IMR-90 (cell line): ENCODE data around the gene C1orf52. TPM values are rescaled to one million over a fixed set of nuclear protein-coding genes. Genes with fewer than 3 reads are reported as not detected.
A peak's percentile ranks its signal among the peaks of the same experiment; 100 is the strongest.

Experiments used
- ATAC-seq: fragments of 200-7000 bp; cut with Tn5 transposase; 2 replicates; pipeline ENCODE4 v1.9.1; 2020; ENCODE audit warnings: low read depth, mild to moderate bottlenecking, moderate library complexity
- BruUV-seq: library from RNA; stranded (reverse); fragments of 400-500 nt; replicated peaks from 2 replicates; lab custom pipeline; 2021; lab: Mats Ljungman, UMichigan
- CTCF ChIA-PET: fragments of 300-600 bp; formaldehyde crosslinking; extraction: SDS; loops from one replicate; lab custom pipeline; 2021; ENCODE audit warnings: antibody characterized with exemption; lab: Yijun Ruan, JAX
- POLR2A ChIA-PET: fragments of 300-600 bp; sonication (Branson Sonifier 250); formaldehyde crosslinking; loops from one replicate; lab custom pipeline; 2022; ENCODE audit warnings: antibody characterized with exemption; ENCODE audit not compliant: unreplicated experiment; lab: Charles Lee
- DNase-seq: peaks from one replicate; pipeline ENCODE4 v3.0.0; 2013
- H2AFZ ChIP-seq: replicated peaks from 2 replicates; pipeline ENCODE3; 2013; ENCODE audit warnings: low read length, mild to moderate bottlenecking; ENCODE audit not compliant: poor library complexity
- H2AK5ac ChIP-seq: 2 replicates; pipeline ENCODE4 v1.6.1; 2013; ENCODE audit warnings: low read depth, low read length, inconsistent platforms
- H2AK9ac ChIP-seq: replicated peaks from 2 replicates; pipeline ENCODE3; 2013; ENCODE audit warnings: mild to moderate bottlenecking, low read depth, low read length, moderate library complexity; ENCODE audit not compliant: poor library complexity
- H2BK120ac ChIP-seq: 2 replicates; pipeline ENCODE4 v1.6.1; 2013; ENCODE audit warnings: low read depth, low read length, inconsistent platforms
- H2BK15ac ChIP-seq: 3 replicates; pipeline ENCODE4 v1.6.1; 2013; ENCODE audit warnings: low read depth, low read length, inconsistent platforms
- H2BK20ac ChIP-seq: 2 replicates; pipeline ENCODE4 v1.6.1; 2013; ENCODE audit warnings: low read depth, mild to moderate bottlenecking, inconsistent platforms, low read length, moderate library complexity
- H2BK5ac ChIP-seq: 2 replicates; pipeline ENCODE4 v1.6.1; 2013; ENCODE audit warnings: mild to moderate bottlenecking, low read depth, low read length, inconsistent platforms; ENCODE audit not compliant: poor library complexity, severe bottlenecking
- H3K14ac ChIP-seq: replicated peaks from 2 replicates; pipeline ENCODE4 v1.6.1; 2013; ENCODE audit warnings: low read depth, low read length, inconsistent platforms
- H3K18ac ChIP-seq: 2 replicates; pipeline ENCODE4 v1.6.1; 2013; ENCODE audit warnings: low read depth, low read length, control low read depth
- H3K23ac ChIP-seq: 2 replicates; pipeline ENCODE4 v1.6.1; 2013; ENCODE audit warnings: low read depth, low read length, inconsistent platforms
- H3K27ac ChIP-seq: 2 replicates; pipeline ENCODE4 v1.5.1; 2013; ENCODE audit warnings: mild to moderate bottlenecking, control low read depth, low read length; ENCODE audit not compliant: insufficient read depth
- H3K27me3 ChIP-seq: 2 replicates; pipeline ENCODE4 v1.6.1; 2013; ENCODE audit warnings: low read length; ENCODE audit not compliant: control insufficient read depth, insufficient read depth
- H3K36me3 ChIP-seq: 2 replicates; pipeline ENCODE4 v1.6.1; 2013; ENCODE audit warnings: low read length, mixed read lengths; ENCODE audit not compliant: control insufficient read depth, insufficient read depth
- H3K4ac ChIP-seq: 2 replicates; pipeline ENCODE4 v1.6.1; 2013; ENCODE audit warnings: low read depth, low read length, inconsistent platforms
- H3K4me1 ChIP-seq: 2 replicates; pipeline ENCODE4 v1.6.1; 2013; ENCODE audit warnings: low read length, mixed read lengths; ENCODE audit not compliant: control insufficient read depth, insufficient read depth
- H3K4me2 ChIP-seq: 2 replicates; pipeline ENCODE4 v1.6.1; 2013; ENCODE audit warnings: low read depth, mild to moderate bottlenecking, control low read depth, low read length, moderate library complexity
- H3K4me3 ChIP-seq: 2 replicates; pipeline ENCODE4 v1.5.1; 2013; ENCODE audit warnings: low read depth, mild to moderate bottlenecking, control low read depth, low read length, moderate library complexity; ENCODE audit not compliant: insufficient read depth
- H3K56ac ChIP-seq: 2 replicates; pipeline ENCODE4 v1.6.1; 2013; ENCODE audit warnings: low read length, inconsistent platforms; ENCODE audit not compliant: insufficient read depth; ENCODE audit errors: extremely low read depth
- H3K79me1 ChIP-seq, 2 experiments: 2 replicates each; pipeline ENCODE4 v1.6.1; 2013; ENCODE audit warnings: low read length in 2 of 2, inconsistent platforms in 1 of 2, low read depth in 1 of 2
- H3K9ac ChIP-seq: 2 replicates; pipeline ENCODE4 v1.6.1; 2013; ENCODE audit warnings: low read depth, low read length, control low read depth
- H3K9me1 ChIP-seq: 2 replicates; pipeline ENCODE4 v1.6.1; 2013; ENCODE audit warnings: low read length, inconsistent platforms; ENCODE audit not compliant: insufficient read depth
- H3K9me3 ChIP-seq: 2 replicates; pipeline ENCODE4 v1.6.1; 2013; ENCODE audit warnings: low read length; ENCODE audit not compliant: control insufficient read depth, insufficient read depth
- H4K20me1 ChIP-seq: 2 replicates; pipeline ENCODE4 v1.6.1; 2013; ENCODE audit warnings: low read length, inconsistent platforms; ENCODE audit not compliant: insufficient read depth
- H4K5ac ChIP-seq: 2 replicates; pipeline ENCODE4 v1.6.1; 2013; ENCODE audit warnings: mild to moderate bottlenecking, low read depth, low read length, control low read depth
- H4K8ac ChIP-seq, 2 experiments: 2 replicates each; pipeline ENCODE4 v1.6.1; 2013; ENCODE audit warnings: low read depth in 2 of 2, low read length in 2 of 2, control low read depth in 1 of 2, inconsistent platforms in 1 of 2
- H4K91ac ChIP-seq: 2 replicates; pipeline ENCODE4 v1.6.1; 2013; ENCODE audit warnings: low read depth, low read length, inconsistent platforms; ENCODE audit not compliant: insufficient read depth
- BHLHE40 ChIP-seq: fragments of 150-350 bp; IDR thresholded peaks from 2 replicates; pipeline ENCODE4 v1.6.1; 2016; ENCODE audit warnings: mild to moderate bottlenecking, low read depth, low read length
- CEBPB ChIP-seq: IDR thresholded peaks from 2 replicates; pipeline ENCODE4 v1.6.1; 2012; ENCODE audit warnings: low read depth, low read length, improper control_type of control experiment
- CHD1 ChIP-seq: IDR thresholded peaks from 2 replicates; pipeline ENCODE4 v1.6.1; 2012; ENCODE audit warnings: low read depth, low read length, improper control_type of control experiment
- CTCF ChIP-seq: conservative IDR thresholded peaks from 2 replicates; pipeline ENCODE4 v1.5.1; 2012; ENCODE audit warnings: mild to moderate bottlenecking, low read depth, low read length, improper control_type of control experiment
- ELK1 ChIP-seq: fragments of 150-350 bp; IDR thresholded peaks from 2 replicates; pipeline ENCODE4 v1.6.1; 2016; ENCODE audit warnings: low read depth, mild to moderate bottlenecking, low read length, moderate library complexity, borderline replicate concordance
- FOS ChIP-seq: fragments of 150-350 bp; IDR thresholded peaks from 2 replicates; pipeline ENCODE4 v1.6.1; 2016; ENCODE audit warnings: low read depth, low read length
- MAFK ChIP-seq: IDR thresholded peaks from 2 replicates; pipeline ENCODE4 v1.6.1; 2012; ENCODE audit warnings: low read depth, low read length, improper control_type of control experiment
- MAZ ChIP-seq: IDR thresholded peaks from 2 replicates; pipeline ENCODE4 v1.6.1; 2012; ENCODE audit warnings: low read depth, mild to moderate bottlenecking, low read length, improper control_type of control experiment, moderate library complexity, borderline replicate concordance
- NFE2L2 ChIP-seq: fragments of 150-350 bp; IDR thresholded peaks from 2 replicates; pipeline ENCODE4 v1.6.1; 2016; ENCODE audit warnings: low read depth, mild to moderate bottlenecking, low read length
- POLR2A ChIP-seq: IDR thresholded peaks from 2 replicates; pipeline ENCODE4 v1.6.1; 2012; ENCODE audit warnings: mild to moderate bottlenecking, low read depth, low read length
- RAD21 ChIP-seq: IDR thresholded peaks from 2 replicates; pipeline ENCODE4 v1.6.1; 2012; ENCODE audit warnings: low read length, improper control_type of control experiment
- RCOR1 ChIP-seq: IDR thresholded peaks from 2 replicates; pipeline ENCODE4 v1.6.1; 2012; ENCODE audit warnings: mild to moderate bottlenecking, low read length, improper control_type of control experiment; ENCODE audit not compliant: insufficient replicate concordance
- RFX5 ChIP-seq: IDR thresholded peaks from 2 replicates; pipeline ENCODE4 v1.8.0; 2012; ENCODE audit warnings: low read depth, mild to moderate bottlenecking, low read length, moderate library complexity
- SMC3 ChIP-seq: fragments of 150-350 bp; IDR thresholded peaks from 2 replicates; pipeline ENCODE4 v1.6.1; 2016; ENCODE audit warnings: low read depth, mild to moderate bottlenecking, antibody characterized with exemption, low read length, moderate library complexity
- WGBS, 2 experiments: methylation state at CpG; one replicate each; pipeline versions ENCODE4 v1.1.5 to v1.1.7; 2013; ENCODE audit warnings: missing lambda C conversion rate in 2 of 2; ENCODE audit not compliant: insufficient read length in 1 of 2; ENCODE audit errors: extremely low coverage in 2 of 2; 5-methylcytosine and 5-hydroxymethylcytosine counted together
- dilution Hi-C: fragments of 300-500 bp; cut with HindIII; formaldehyde crosslinking; loops from one replicate; pipeline ENCODE4 v1.14.3; 2018; ENCODE audit warnings: low sequenced_read_pairs; ENCODE audit not compliant: unreplicated experiment
- in situ Hi-C: fragments of 300-500 bp; cut with MboI; formaldehyde crosslinking; loops from 3 replicates; pipeline ENCODE4 v1.14.3; 2019; ENCODE audit warnings: low sequenced_read_pairs, inconsistent platforms, mixed read lengths
- intact Hi-C: fragments of 100-400 bp; cut with micrococcal nuclease; formaldehyde crosslinking; loops from 2 replicates; pipeline ENCODE4 v1.10.0; 2022
- polyA plus RNA-seq, 3 experiments: library from polyadenylated mRNA; depleted of rRNA; stranded (reverse); fragments of >200 nt; gene quantifications; 2 replicates each; pipeline ENCODE4 v1.2.3, GENCODE V29; 2012; ENCODE audit warnings: low replicate concordance in 1 of 3
- total RNA-seq: library from RNA; depleted of rRNA; stranded (reverse); fragments of >200 nt; gene quantifications from 2 replicates; pipeline ENCODE4 v1.2.3, GENCODE V29; 2012
- TF ChIP-seq, protein P1 (sequence below): fragments of 150-350 bp; IDR thresholded peaks from 2 replicates; pipeline ENCODE4 v1.6.1; 2017; ENCODE audit warnings: mild to moderate bottlenecking, antibody characterized with exemption, low read length, low read depth

The C1orf52 gene
- total and polyA plus RNA-seq, 2 of the 4 experiments (the other 2 are of a cell fraction): 16.3 to 33.5 TPM

DNA sequence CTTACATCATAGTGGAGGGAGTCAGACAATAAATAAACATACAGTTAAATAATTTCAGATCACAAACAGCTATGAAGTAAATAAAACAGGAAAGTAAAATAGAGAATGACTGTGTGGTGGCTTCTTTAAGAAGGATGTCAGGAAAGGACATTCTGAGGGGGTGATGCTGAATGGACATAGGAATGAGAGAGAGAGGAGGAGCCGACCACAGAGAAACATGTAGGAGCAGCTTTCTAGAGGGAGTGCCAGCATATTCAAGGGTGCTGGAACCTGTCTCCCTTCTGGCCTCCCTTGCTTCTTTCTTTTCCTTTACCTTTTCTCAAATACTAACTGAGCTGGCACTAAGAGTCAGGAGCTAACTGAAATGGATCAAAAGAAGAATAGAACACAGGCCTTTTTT is 37.5 kb upstream of the C1orf52 start (continued):
- TF ChIP-seq CTCF: no peak

- Histone ChIP-seq H3K79me1 (peaks cover 0 to 10% of the 10 kb centered on the region in 2 experiments; a peak in 1 of 4 replicates), H2BK5ac (no peak overlapping the region), H2BK120ac (peak overlapping the region; percentile 8; the same call in 1 of the 2 replicates), H3K56ac (no peak overlapping the region), H3K4me1 (peaks cover 22% of the 10 kb centered on the region), H3K27me3 (no peaks in the 10 kb centered on the region), H3K4me2 (no peak overlapping the region), H3K18ac (no peak overlapping the region), H2AFZ (no peak overlapping the region), H4K8ac (no peak overlapping the region), H3K9me3 (no peaks in the 10 kb centered on the region), H3K23ac (no peak overlapping the region), H3K27ac (no peak overlapping the region), H2AK9ac (no peak overlapping the region), H3K4ac (peak overlapping the region; percentile 73), H4K20me1 (peaks cover 3% of the 10 kb centered on the region; the same call in 1 of the 2 replicates), H3K9me1 (peaks cover 22% of the 10 kb centered on the region), H3K4me3 (no peak overlapping the region), H4K91ac (no peak overlapping the region), H2BK15ac (no peak overlapping the region), H3K14ac (0 out of 2 replicates have a peak overlapping the region, but pooled peaks have one; percentile 0), H2AK5ac (peak overlapping the region; percentile 50; the same call in 1 of the 2 replicates), H4K5ac (peak overlapping the region; percentile 2; the same call in 1 of the 2 replicates), H3K36me3 (no peaks in the 10 kb centered on the region), H2BK20ac (peak overlapping the region; percentile 28; the same call in 1 of the 2 replicates), H3K9ac (no peak overlapping the region)
- BruUV-seq: no TSS peak
- intact Hi-C loops: no loop called here
- dilution Hi-C loops: no loop called here
- POLR2A ChIA-PET: no interaction called here
- WGBS, 2 experiments: 100% methylated on average over 1 of the region's 4 CpGs; no CpG with 5 or more reads in 1 of the 2 experiments
- CTCF ChIA-PET: no interaction called here
- ATAC-seq (no peak), DNase-seq (no peak)
- in situ Hi-C loops: no loop called here
- no peak for TF ChIP-seq ELK1
- no peak for TF ChIP-seq FOS
- TF ChIP-seq, protein P1, sequence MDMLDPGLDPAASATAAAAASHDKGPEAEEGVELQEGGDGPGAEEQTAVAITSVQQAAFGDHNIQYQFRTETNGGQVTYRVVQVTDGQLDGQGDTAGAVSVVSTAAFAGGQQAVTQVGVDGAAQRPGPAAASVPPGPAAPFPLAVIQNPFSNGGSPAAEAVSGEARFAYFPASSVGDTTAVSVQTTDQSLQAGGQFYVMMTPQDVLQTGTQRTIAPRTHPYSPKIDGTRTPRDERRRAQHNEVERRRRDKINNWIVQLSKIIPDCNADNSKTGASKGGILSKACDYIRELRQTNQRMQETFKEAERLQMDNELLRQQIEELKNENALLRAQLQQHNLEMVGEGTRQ: no peak
- TF ChIP-seq MAFK: no peak
- no peak for TF ChIP-seq RFX5
- no peak for TF ChIP-seq NFE2L2
- no peak for TF ChIP-seq CEBPB
- no peak for TF ChIP-seq SMC3
- no peak for TF ChIP-seq BHLHE40
- no peak for TF ChIP-seq POLR2A
- TF ChIP-seq RCOR1: no peak
- no peak for TF ChIP-seq RAD21
- TF ChIP-seq CHD1: no peak
- TF ChIP-seq MAZ: no peak
Measured at GRCh38 chr1:85295654-85296053, 36.2 kb upstream of the C1orf52 start.
